Raji (cell line): Measurements from ENCODE around the gene JTB.
A peak's percentile ranks its signal among the peaks of the same experiment; 100 is the strongest.

Source experiments
- POLR2A ChIP-seq: IDR thresholded peaks from 2 replicates; pipeline ENCODE4 v1.6.1; 2011; ENCODE audit warnings: low read depth, low read length, control low read depth; ENCODE audit not compliant: insufficient read depth

Gene JTB

DNA sequence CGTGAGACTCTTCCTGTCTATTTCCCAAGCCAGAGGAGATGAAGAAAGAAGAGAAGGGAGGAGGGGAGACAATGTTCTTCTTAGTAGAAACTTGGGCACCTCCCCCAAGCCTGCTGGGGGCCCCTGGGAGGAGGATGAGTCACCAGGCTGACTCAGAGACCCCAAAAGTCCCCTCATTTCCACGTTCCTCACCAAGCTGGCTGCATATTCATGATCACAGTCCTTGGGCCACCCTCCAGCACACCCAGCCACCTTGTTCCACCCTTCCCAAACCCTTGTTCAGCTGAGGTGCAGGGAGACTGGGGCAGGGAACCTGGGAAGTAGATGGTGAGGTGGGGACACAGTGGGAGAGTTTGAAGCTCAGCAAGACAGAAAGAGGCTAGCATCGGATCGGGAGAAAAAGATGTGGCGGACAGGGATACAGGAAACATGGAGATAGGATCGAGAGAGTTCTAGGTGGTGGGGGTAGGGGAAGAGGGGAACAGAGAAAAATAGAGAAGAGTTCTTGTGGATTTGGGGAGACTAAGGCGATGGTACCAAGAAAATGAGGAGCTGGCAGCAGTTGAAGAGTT lies 8.0 kb upstream of the JTB start:
- TF ChIP-seq POLR2A: no peak

DNA sequence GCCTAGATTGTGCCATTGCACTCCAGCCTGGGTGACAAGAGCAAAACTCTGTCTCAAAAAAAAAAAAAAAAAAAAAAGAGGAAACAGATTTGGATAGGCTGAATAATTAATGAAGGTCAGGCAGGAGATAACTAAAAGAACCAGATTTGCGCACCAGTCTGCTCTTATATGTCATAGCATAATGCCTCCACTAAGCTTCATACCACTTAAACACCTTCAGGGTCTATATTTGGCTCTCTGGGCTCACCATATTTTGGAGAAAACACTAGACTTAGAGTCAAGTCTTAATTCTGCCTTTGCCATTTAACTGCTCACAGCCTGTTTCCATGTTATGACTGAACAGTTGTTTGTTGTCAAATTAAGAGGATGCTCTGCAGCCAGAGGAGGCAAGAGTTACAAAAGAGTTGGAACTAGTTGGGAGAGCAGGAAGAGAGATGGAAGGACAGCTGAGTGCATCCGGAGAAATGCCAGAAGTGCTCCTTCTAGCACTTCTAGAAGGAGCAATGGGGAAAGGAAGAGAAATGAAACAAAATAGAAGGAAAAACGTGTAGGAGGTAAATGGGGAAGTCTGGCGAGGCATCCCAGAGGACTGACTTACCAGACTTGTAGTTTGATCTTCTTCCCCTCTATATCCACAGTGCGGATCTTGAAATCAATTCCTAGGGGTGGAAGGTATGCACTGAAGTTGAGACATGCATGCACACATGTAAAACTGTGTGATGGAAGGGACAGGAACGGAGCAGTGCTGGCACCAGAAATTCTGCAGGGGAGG lies 6.8 kb upstream of the JTB start:
- no peak for TF ChIP-seq POLR2A

DNA sequence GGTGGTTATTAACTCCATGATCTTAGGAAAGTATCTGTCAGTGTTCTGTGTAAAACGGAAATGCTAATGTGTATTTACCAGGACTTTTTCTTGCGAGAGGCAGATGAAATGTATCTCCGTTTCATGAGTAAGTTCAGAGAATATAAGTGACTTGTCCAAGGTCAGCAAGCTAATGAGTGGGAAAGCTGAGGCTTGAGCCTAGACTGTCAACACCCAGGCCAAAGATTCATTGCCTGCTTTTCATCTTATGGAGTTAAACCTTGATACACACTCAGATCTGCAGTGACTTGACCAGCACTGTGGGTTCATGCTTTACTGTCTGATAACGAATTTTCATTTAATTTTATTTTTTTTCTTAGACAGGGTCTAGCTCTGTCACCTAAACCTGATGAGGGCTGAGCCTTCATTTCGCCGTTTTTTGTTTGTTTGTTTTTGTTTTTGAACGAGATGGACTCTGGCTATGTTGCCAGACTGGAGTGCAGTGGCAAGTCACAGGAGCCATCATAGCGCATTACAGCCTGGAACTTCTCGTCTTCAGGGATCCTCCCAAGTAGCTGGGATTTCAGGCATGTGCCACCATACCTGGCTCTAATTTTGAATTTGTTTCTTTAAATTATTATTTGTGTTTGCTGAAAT lies 918 bp upstream of the JTB start:
- no peak for TF ChIP-seq POLR2A

DNA sequence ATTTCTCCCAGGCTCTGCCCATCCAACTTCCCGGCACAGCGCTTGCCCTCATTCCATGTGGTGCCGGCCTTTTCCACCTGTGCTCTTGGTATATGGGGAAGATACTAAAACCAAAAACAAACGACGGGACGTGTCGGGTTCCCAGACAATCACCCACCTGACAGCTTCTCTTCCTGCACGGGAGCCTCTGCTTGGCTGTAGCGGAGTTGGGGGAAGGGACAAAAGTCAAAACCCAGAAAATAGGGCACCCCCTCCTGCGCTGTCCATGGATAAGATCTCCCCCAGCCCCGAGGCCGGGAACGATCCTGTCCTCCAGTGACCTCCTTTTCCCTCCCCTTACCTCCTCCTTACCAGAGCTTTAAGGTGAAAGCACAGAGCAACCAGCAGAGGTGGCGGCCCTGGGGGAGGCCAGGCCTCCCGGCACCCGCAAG lies 640 bp downstream of the JTB start:
- no peak for TF ChIP-seq POLR2A

DNA sequence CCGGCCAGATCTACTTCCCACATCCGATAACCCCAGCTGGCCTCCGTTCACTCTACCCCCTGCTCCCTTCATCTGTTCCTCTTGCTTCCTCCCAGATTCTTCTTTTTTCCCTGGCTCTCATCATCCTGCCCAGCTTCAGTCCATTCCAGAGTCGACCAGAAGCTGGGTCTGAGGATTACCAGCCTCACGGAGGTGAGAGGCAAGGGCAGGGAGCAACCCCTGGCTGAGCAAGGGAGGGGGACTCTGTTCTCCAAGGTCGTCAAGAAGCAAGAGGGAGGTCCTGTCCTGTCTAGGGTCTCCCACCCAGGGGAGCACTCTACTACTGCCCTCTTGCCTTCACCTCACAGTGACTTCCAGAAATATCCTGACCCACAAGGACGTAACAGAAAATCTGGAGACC lies 3.9 kb downstream of the JTB start:
- no peak for TF ChIP-seq POLR2A

DNA sequence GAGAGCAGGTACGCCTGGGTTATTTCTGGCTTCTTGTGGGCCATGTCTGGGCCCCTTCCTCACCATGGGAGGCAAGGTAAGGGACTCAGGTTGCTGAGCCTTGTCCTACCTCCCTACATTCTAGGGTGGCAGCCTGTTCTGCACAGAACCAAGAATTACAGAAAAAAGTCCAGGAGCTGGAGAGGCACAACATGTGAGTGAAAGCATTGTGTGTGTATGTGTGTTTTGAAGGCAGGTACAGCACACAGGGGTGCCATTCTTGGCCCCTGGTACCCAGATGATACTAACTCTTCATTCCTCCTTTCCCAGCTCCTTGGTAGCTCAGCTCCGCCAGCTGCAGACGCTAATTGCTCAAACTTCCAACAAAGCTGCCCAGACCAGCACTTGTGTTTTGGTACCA lies 4.4 kb downstream of the JTB start:
- no peak for TF ChIP-seq POLR2A

DNA sequence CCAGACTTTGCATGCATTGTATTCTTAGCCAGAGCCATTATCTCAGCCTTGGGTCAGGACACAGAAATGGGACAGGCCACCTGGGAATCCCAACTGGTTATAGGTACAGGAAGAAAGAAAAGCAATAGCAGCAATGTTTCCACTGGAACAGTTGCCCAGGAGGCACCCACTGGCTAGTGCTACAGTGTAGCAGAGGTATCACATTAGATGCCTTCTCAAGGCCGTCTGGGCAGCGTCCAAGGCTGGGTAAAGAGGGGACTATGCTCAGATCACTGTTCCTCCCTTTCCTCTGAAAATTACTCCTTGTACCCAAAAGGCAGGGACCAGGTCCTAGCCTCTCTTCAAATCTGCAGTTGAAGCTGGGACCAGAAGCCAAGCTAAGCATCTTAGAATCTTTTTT lies 7.1 kb downstream of the JTB start:
- TF ChIP-seq POLR2A: no peak

DNA sequence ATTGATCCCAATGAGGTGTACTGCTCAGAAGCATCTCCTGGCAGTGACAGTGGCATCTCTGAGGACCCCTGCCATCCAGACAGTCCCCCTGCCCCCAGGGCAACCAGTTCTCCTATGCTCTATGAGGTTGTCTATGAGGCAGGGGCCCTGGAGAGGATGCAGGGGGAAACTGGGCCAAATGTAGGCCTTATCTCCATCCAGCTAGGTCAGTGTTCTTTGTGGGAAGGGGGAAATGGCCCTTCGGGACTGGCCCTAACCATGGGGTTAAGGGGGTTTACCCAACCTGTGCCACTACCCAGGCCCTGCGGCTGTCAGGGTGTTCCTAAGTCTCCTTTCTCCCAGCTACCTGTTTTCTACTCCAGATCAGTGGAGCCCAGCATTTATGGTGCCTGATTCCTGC lies 8.5 kb downstream of the JTB start:
- TF ChIP-seq POLR2A: no peak

DNA sequence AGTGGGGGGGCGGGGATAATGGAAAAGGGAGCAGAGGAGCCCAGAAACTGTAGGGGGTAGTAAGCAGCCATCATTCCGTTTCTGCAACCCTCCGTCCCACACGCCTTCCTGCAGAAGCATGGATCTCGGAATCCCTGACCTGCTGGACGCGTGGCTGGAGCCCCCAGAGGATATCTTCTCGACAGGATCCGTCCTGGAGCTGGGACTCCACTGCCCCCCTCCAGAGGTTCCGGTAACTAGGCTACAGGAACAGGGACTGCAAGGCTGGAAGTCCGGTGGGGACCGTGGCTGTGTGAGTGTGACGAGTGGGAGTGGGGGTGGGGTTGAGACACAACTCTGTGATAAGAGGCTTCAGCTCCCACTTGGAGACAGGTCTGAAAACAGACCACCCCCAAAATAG lies 9.1 kb downstream of the JTB start:
- no peak for TF ChIP-seq POLR2A

DNA sequence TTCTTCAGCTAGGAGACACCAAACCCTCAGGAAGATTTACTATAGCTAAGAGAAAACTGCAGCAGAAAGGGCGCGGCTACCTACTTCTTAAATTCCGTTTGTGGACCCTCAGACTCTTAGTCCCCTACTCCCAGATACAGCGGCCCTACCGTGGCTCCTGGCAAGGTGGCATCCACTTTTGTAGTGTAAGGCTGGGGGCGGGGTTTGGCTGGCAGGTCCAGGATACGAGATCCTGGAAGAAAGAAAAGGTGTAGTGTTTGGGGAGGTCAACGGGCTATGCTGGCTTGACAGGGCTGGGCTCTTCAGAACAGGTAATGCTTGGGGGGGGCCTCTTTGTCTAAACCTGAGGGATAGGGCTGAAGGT lies 9.5 kb downstream of the JTB start:
- no peak for TF ChIP-seq POLR2A

DNA sequence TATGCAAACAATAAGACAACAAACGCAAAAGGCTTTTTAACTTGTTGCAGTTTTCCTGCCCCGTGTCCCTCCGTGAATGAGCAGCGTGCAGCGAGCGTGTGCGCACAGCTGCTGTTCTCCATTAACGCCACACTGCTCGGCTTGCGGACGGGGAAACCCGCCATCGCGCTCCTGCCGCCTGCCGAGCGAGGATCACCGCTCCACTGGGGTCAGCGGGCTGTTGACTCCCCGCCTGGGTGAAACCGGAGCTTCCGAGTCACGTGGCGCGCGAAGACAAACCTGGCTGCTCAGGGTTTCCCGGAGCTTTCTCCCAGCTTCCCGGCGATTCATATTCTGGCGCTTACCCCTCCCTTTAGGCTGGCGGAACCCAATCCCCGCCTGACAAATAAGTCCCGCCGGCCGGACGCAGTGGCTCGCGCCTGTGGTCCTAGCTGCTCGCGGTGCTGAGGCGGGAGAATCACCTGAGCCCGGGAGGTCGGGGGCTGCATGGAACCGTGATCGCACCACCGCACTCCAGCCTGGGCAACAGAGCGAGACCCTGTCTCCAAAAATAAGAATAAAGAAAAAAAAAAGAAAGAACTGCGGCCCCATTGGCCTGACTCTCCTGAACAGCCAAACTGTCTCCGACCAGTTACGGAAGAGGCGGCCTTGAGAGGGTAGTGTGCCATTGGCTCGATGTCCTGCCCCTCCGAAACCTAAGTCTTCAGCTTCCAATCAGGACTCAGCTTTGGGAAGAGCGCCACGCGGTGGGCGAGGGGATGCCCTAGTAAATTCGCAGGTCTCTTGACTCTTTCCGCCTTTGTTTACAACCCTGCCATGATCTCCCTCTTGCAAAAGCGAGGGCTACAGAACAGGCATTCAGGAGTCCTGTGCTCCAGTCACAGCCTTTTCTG lies 10.1 kb downstream of the JTB start, which contains the start of gene CREB3L4:
CREB3L4 (plus strand) TSS at position 796 of the 893 bp plus-strand sequence. CDS start 624 bp downstream, outside the sequence.
- TF ChIP-seq POLR2A: peak; percentile 85

DNA sequence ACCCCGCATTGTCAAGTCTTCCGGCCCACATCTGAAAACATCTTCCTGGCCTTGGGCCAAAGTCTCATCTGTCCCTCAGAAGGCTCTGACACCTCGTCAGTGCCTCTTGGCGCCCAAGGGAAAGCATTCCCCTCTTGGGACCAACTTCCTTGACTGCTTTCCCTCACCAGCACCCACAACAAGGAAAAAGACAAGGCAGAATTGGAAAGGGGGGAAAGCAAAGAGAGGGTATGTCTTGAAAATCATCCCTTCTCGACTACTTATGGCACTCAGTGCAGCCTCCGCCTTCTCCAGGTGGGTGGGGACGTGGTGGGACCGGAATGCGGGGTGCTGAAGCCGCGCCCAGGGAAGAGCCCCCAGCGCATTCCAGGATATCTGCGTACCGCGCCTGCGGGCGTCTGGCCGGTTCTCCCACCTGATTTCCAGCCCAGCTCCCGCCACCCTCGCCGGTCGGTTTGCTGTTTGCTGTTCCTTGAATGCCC lies 13.6 kb downstream of the JTB start:
- no peak for TF ChIP-seq POLR2A

DNA sequence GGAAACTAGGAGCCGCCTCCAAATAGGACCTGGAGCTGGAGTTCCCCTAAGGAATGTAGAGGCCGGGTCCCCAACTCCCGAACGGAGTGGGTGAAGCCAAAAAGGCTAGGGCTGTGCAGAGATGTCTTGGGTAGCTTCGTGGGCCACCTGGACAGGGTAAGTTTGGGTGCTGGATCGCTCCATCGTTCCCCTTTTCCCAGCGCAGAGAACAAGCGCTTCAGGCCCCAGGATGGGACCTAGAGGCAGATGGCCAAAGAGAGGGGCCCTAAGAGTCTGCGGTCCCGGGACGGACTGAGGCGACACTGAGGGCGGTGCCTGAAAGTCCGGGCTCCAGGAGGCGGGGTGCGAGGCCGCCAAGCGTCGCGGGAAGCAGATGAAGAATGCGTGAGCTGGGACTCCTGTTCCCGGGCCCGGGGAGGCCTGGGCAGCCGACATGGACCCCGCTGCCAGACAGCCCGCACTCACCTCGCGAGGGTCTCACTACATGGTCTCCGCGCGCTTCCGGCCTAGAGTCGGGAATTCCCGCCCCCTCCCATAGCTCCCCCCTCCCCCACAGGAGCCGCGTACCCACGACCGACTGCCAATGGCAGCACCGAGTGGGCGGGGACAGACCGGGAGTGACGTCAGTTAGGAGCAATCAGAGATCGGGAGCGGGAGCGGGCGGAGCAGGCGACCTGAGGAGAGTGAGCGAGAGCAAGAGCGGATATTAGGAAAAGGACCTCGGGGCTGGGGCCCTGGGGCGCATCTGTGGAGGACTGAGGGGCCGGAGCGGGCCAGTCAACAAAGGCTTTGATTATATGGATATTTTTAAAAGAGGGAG lies 14.2 kb downstream of the JTB start, which contains the start of gene SLC39A1:
SLC39A1 (minus strand) TSS at position 508 of the 820 bp plus-strand sequence. CDS start 822 bp downstream, outside the sequence.
- peak; percentile 80 for TF ChIP-seq POLR2A
